K562 (cell line): ENCODE measurements around the gene PTPRC. TPM values are rescaled to one million over a fixed set of nuclear protein-coding genes. Genes with fewer than 3 reads are reported as not detected.
A peak's percentile ranks its signal among the peaks of the same experiment; 100 is the strongest.

Source experiments
- ATAC-seq: fragments of 200-7000 bp; cut with Tn5 transposase; 3 replicates; pipeline ENCODE4 v1.9.1; 2020; ENCODE audit warnings: moderate library complexity
- BruUV-seq: library from RNA; stranded (reverse); fragments of 400-500 nt; replicated peaks from 2 replicates; lab custom pipeline; 2021; lab: Mats Ljungman, UMichigan
- CTCF ChIA-PET: fragments of 300-600 bp; formaldehyde crosslinking; extraction: SDS; loops from one replicate; lab custom pipeline; 2021; ENCODE audit warnings: low intra/inter-chr PET ratio; lab: Yijun Ruan, JAX
- POLR2A ChIA-PET: fragments of 300-600, 350-650 bp; sonication (Branson Sonifier 250); formaldehyde crosslinking; extraction: SDS; loops from one replicate; lab custom pipeline; 2021; ENCODE audit warnings: antibody characterized with exemption, inconsistent platforms; lab: Yijun Ruan, JAX
- DNase-seq, 4 experiments: peaks; one replicate each; pipeline versions ENCODE4 v3.0.0 to v3.0.0-alpha.2; 2011 to 2018; ENCODE audit warnings: low spot score in 3 of 4, mixed read lengths in 3 of 4; ENCODE audit errors: extremely low read depth in 1 of 4
- FAIRE-seq: peaks from 2 replicates; lab custom pipeline; 2011; peaks lifted over from hg19 to GRCh38; lab: Jason Lieb, UNC
- H2AFZ ChIP-seq: 2 replicates; pipeline ENCODE4 v1.6.0; 2011; ENCODE audit warnings: low read depth, low read length, control low read depth, inconsistent platforms
- H3K27ac ChIP-seq: fragments of 200-600 bp; 3 replicates; pipeline ENCODE4 v1.8.0; 2011; ENCODE audit warnings: low read depth, mild to moderate bottlenecking, control low read depth, inconsistent platforms, low read length, moderate library complexity, mixed read lengths; ENCODE audit errors: extremely low read depth
- H3K27me3 ChIP-seq, 2 experiments: fragments of 300-600 bp in 1 of 2; 2 replicates in 1 of 2; 3 replicates in 1 of 2; pipeline versions ENCODE4 v1.6.0 to v1.8.0; 2011; ENCODE audit warnings: inconsistent platforms in 2 of 2, low read length in 2 of 2, mild to moderate bottlenecking in 1 of 2, mixed read lengths in 1 of 2, moderate library complexity in 1 of 2; ENCODE audit not compliant: control insufficient read depth in 2 of 2, insufficient read depth in 2 of 2
- H3K36me3 ChIP-seq: fragments of 300-600 bp; 3 replicates; pipeline ENCODE4 v1.8.0; 2011; ENCODE audit warnings: mild to moderate bottlenecking, low read length, inconsistent platforms; ENCODE audit not compliant: control insufficient read depth, insufficient read depth
- H3K4me1 ChIP-seq, 2 experiments: fragments of 200-600 bp in 1 of 2; replicated peaks in 1 of 2; 2 replicates in 1 of 2; 3 replicates in 1 of 2; pipeline versions ENCODE4 v1.5.1 to v1.8.0; 2011; ENCODE audit warnings: inconsistent platforms in 2 of 2, low read length in 2 of 2, mild to moderate bottlenecking in 1 of 2, mixed read lengths in 1 of 2, moderate library complexity in 1 of 2; ENCODE audit not compliant: control insufficient read depth in 2 of 2, insufficient read depth in 2 of 2
- H3K4me2 ChIP-seq: 2 replicates; pipeline ENCODE4 v1.6.1; 2011; ENCODE audit warnings: low read length, control low read depth, inconsistent platforms, mixed read lengths; ENCODE audit not compliant: insufficient read depth
- H3K4me3 ChIP-seq: fragments of 200-600 bp; sonication (generic), shearing (Covaris generic); 2 replicates; pipeline ENCODE4 v1.5.1; 2016; ENCODE audit warnings: control low read depth, inconsistent platforms
- H3K79me2 ChIP-seq: fragments of 200-600 bp; 3 replicates; pipeline ENCODE4 v1.8.0; 2011; ENCODE audit warnings: low read length, inconsistent platforms; ENCODE audit not compliant: control insufficient read depth, insufficient read depth
- H3K9ac ChIP-seq, 2 experiments: 2 replicates each; pipeline versions ENCODE4 v1.6.0 to v1.6.1; 2011; ENCODE audit warnings: low read depth in 2 of 2, low read length in 2 of 2, control low read depth in 1 of 2, inconsistent platforms in 1 of 2, mild to moderate bottlenecking in 1 of 2, mixed read lengths in 1 of 2; ENCODE audit not compliant: insufficient read depth in 1 of 2
- H3K9me1 ChIP-seq: one replicate; pipeline ENCODE4 v1.6.0; 2011; ENCODE audit warnings: inconsistent platforms, mild to moderate bottlenecking, low read length, moderate library complexity; ENCODE audit not compliant: control insufficient read depth, insufficient read depth
- H3K9me3 ChIP-seq: replicated peaks from 2 replicates; pipeline ENCODE4 v1.5.1; 2011; ENCODE audit warnings: low read depth, low read length, inconsistent platforms; ENCODE audit not compliant: control insufficient read depth, insufficient read depth
- H4K20me1 ChIP-seq: replicated peaks from 2 replicates; pipeline ENCODE4 v1.6.1; 2011; ENCODE audit warnings: low read length, inconsistent platforms, mixed read lengths; ENCODE audit not compliant: control insufficient read depth, insufficient read depth
- HBP1 ChIP-seq: fragments of 450-650 bp; formaldehyde crosslinking; IDR thresholded peaks from 2 replicates; pipeline ENCODE4 v1.4.0; 2022; ENCODE audit warnings: missing genetic modification characterization
- L3MBTL2 ChIP-seq: fragments of 450-650 bp; IDR thresholded peaks from 2 replicates; pipeline ENCODE4 v1.6.1; 2016; ENCODE audit warnings: mild to moderate bottlenecking, moderate library complexity
- MGA ChIP-seq: fragments of 450-650 bp; IDR thresholded peaks from 2 replicates; pipeline ENCODE4 v1.6.1; 2016; ENCODE audit warnings: mild to moderate bottlenecking, moderate library complexity
- THAP12 ChIP-seq: fragments of 250-450 bp; sonication (Bioruptor Pico); IDR thresholded peaks from 2 replicates; pipeline ENCODE4 v1.9.0; 2021; ENCODE audit warnings: mild to moderate bottlenecking, inconsistent platforms
- WGBS: fragments of 100-300 bp; shearing (Covaris generic); methylation state at CpG from one replicate; pipeline ENCODE4 v1.1.6; 2016; ENCODE audit warnings: low coverage, mixed read lengths; ENCODE audit not compliant: insufficient coverage; ENCODE audit errors: missing lambda C conversion rate; 5-methylcytosine and 5-hydroxymethylcytosine counted together
- in situ Hi-C: fragments of 300-500 bp; cut with MboI; formaldehyde crosslinking; loops from 4 replicates; pipeline ENCODE4 v1.15.0; 2018; ENCODE audit warnings: inconsistent platforms, mixed read lengths
- intact Hi-C: fragments of 100-400 bp; cut with micrococcal nuclease; formaldehyde crosslinking; loops from 2 replicates; pipeline ENCODE4 v1.14.2; 2022
- polyA plus RNA-seq, 8 experiments: library from polyadenylated mRNA; depleted of rRNA in 4 of 8; stranded (reverse) in 5 of 8; unstranded in 3 of 8; fragments of >200 nt; fragmentation: Nextera tagmentation in 2 of 8; fragmentation: Illumina TruSeq in 1 of 8; extraction: Ambion mirVana in 2 of 8; extraction: Trizol in 1 of 8; gene quantifications; 2 replicates each; pipeline versions ENCODE4 v1.2.1 to v1.2.3, GENCODE V29; 2011 to 2014; ENCODE audit warnings: inconsistent platforms in 1 of 8, missing spikeins in 1 of 8
- total RNA-seq, 7 experiments: library from RNA; depleted of rRNA in 6 of 7; stranded (reverse); fragments of >200 nt in 6 of 7; fragmentation: Illumina TruSeq in 2 of 7; extraction: Trizol in 2 of 7; gene quantifications; 2 replicates each; pipeline versions ENCODE4 v1.2.1 to v1.2.3, GENCODE V29; 2011 to 2021; ENCODE audit warnings: low replicate concordance in 1 of 7

PTPRC gene
- total and polyA plus RNA-seq, 9 of the 15 experiments (the other 6 are each of a cell fraction or from before 2014, with no cell fraction given): 7.1 to 107 (median 62.9) TPM

- no peak overlapping the region for H2AFZ ChIP-seq
- H3K4me2 ChIP-seq: no peak overlapping the region
- in situ Hi-C loops: no loop called here
- DNase-seq: no peak
- no peaks in the 10 kb centered on the region for H3K27me3 ChIP-seq
- intact Hi-C loops: no loop called here
- H3K9me3 ChIP-seq: no peaks in the 10 kb centered on the region; the same call in 1 of the 2 replicates
- peaks cover 63% of the 10 kb centered on the region for H3K79me2 ChIP-seq
- ChIA-PET POLR2A (no interaction called here), CTCF (no interaction called here)
- H3K4me3 ChIP-seq: no peak overlapping the region
- no peaks in the 10 kb centered on the region for H3K9me1 ChIP-seq
- H4K20me1 ChIP-seq: no peaks in the 10 kb centered on the region
- peaks cover 11% of the 10 kb centered on the region; the same call in 1 of the 3 replicates for H3K36me3 ChIP-seq
- peaks cover 0 to 19% of the 10 kb centered on the region in 2 experiments; a peak in 3 of 5 replicates for H3K4me1 ChIP-seq
- H3K9ac ChIP-seq: no peak overlapping the region
- H3K27ac ChIP-seq: peak overlapping the region; percentile 38; the same call in 1 of the 3 replicates
- WGBS: 38% methylated on average over 1 of the region's 1 CpG
- no peak for FAIRE-seq
- BruUV-seq: no TSS peak
- ATAC-seq: no peak
- TF ChIP-seq MGA (peak; percentile 32; the same call in 1 of the 2 replicates), L3MBTL2 (peak; percentile 37; the same call in 1 of the 2 replicates), HBP1 (no peak), THAP12 (CRISPR knock-in tag) (no peak)
Measured at GRCh38 chr1:198660341-198661261, 21.8 kb downstream of the PTPRC start.
